ENCODE results near the gene MEDAG.
A peak's percentile ranks its signal among the peaks of the same experiment; 100 is the strongest.

The MEDAG gene

GRCh38 chr13:30923418-30923817, 17.3 kb downstream of the MEDAG start:
- DNase-seq, result no peak
- Histone ChIP-seq H3K79me2 (ENCODE audit: insufficient read depth, low read length) (no peaks in the 10 kb centered on the region), H3K4me1 (ENCODE audit: insufficient read depth, low read length) (no peaks in the 10 kb centered on the region), H2AFZ (ENCODE audit: low read depth, low read length) (no peak overlapping the region), H3K27me3 (ENCODE audit: insufficient read depth, low read length, poor library complexity) (peaks cover 37% of the 10 kb centered on the region), H3K9ac (ENCODE audit: low read depth, low read length) (no peak overlapping the region), H4K20me1 (ENCODE audit: insufficient read depth, low read length) (0 out of 2 replicates have a peak, but pooled peaks cover 3% of the 10 kb centered on the region), H3K4me2 (ENCODE audit: insufficient read depth, low read length) (no peak overlapping the region), H3K9me3 (ENCODE audit: insufficient read depth, low read length, severe bottlenecking) (no peaks in the 10 kb centered on the region), H3K27ac (ENCODE audit: low read length) (no peak overlapping the region), H3K36me3 (ENCODE audit: insufficient read depth, low read length) (no peaks in the 10 kb centered on the region), H3K4me3 (ENCODE audit: low read depth in 1 of 2, low read length in 2 of 2) (no peak overlapping the region)
- TF ChIP-seq, protein P1, sequence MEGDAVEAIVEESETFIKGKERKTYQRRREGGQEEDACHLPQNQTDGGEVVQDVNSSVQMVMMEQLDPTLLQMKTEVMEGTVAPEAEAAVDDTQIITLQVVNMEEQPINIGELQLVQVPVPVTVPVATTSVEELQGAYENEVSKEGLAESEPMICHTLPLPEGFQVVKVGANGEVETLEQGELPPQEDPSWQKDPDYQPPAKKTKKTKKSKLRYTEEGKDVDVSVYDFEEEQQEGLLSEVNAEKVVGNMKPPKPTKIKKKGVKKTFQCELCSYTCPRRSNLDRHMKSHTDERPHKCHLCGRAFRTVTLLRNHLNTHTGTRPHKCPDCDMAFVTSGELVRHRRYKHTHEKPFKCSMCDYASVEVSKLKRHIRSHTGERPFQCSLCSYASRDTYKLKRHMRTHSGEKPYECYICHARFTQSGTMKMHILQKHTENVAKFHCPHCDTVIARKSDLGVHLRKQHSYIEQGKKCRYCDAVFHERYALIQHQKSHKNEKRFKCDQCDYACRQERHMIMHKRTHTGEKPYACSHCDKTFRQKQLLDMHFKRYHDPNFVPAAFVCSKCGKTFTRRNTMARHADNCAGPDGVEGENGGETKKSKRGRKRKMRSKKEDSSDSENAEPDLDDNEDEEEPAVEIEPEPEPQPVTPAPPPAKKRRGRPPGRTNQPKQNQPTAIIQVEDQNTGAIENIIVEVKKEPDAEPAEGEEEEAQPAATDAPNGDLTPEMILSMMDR (IDR thresholded peaks at IDR 0.05; ENCODE audit: borderline replicate concordance, extremely low read depth, low read length, poor library complexity, severe bottlenecking), result no peak
- no peak for TF ChIP-seq EZH2 (IDR thresholded peaks at IDR 0.05; ENCODE audit: borderline replicate concordance, low read depth, low read length, severe bottlenecking)
- ATAC-seq (ENCODE audit: insufficient read depth, low read depth), result no peak

DNA sequence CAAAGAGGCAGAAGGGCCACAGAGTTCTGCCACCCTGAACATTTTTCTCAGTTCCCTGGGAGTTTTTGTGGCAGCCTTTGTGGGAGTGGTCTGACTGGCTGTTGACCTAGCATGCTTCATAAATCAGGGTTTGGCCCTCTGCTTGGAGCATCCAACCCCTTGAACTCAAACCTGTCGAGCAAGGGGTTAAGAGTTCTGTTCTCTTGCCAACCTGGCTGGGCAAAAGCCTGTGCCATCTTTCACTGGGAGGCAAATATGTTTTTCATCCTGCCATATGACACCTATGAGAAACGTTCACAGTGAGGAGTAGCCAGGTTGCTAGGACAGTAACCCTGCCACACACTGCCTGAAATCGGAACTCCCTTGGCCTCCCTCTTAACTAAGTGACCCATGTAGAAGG, 18.6 kb downstream of the MEDAG start:
- Histone ChIP-seq H3K27me3 (ENCODE audit: insufficient read depth, low read length, poor library complexity) (peaks cover 35% of the 10 kb centered on the region), H4K20me1 (ENCODE audit: insufficient read depth, low read length) (0 out of 2 replicates have a peak, but pooled peaks cover 3% of the 10 kb centered on the region), H3K36me3 (ENCODE audit: insufficient read depth, low read length) (no peaks in the 10 kb centered on the region), H2AFZ (ENCODE audit: low read depth, low read length) (no peak overlapping the region), H3K9ac (ENCODE audit: low read depth, low read length) (no peak overlapping the region), H3K4me3 (ENCODE audit: low read depth in 1 of 2, low read length in 2 of 2) (no peak overlapping the region), H3K4me2 (ENCODE audit: insufficient read depth, low read length) (no peak overlapping the region), H3K27ac (ENCODE audit: low read length) (no peak overlapping the region), H3K9me3 (ENCODE audit: insufficient read depth, low read length, severe bottlenecking) (no peaks in the 10 kb centered on the region), H3K4me1 (ENCODE audit: insufficient read depth, low read length) (no peaks in the 10 kb centered on the region), H3K79me2 (ENCODE audit: insufficient read depth, low read length) (no peaks in the 10 kb centered on the region)
- no peak for DNase-seq
- no peak for TF ChIP-seq EZH2 (IDR thresholded peaks at IDR 0.05; ENCODE audit: borderline replicate concordance, low read depth, low read length, severe bottlenecking)
- TF ChIP-seq, protein P1 (IDR thresholded peaks at IDR 0.05; ENCODE audit: borderline replicate concordance, extremely low read depth, low read length, poor library complexity, severe bottlenecking), result no peak
- no peak for ATAC-seq (ENCODE audit: insufficient read depth, low read depth)

DNA sequence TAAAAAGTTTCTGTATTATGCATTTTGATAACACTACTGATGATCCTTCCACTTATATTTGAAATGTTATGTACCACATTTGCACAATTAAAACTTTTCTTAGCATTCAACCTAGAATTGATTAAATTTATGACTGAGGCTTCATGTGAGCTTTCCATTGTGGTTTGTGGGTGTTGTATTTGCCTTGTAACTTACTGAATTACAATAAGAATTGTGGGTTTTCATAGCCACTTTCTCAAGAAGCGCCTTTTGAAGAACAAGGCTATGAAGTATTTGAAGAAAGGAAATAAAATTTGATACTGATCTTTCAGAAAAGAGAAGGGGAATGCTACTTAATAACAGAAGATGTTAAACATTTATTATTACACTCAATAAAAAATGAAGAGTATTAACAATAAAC, 19.4 kb downstream of the MEDAG start:
- Histone ChIP-seq H3K27me3 (ENCODE audit: insufficient read depth, low read length, poor library complexity) (peaks cover 37% of the 10 kb centered on the region), H2AFZ (ENCODE audit: low read depth, low read length) (no peak overlapping the region)
- peak; percentile 63; the same call in 1 of the 3 replicates for ATAC-seq (ENCODE audit: insufficient read depth, low read depth)

More for the DNA sequence above, 19.4 kb downstream of the MEDAG start:
- H3K9ac ChIP-seq (ENCODE audit: low read depth, low read length), result no peak overlapping the region
- no peak for TF ChIP-seq EZH2 (IDR thresholded peaks at IDR 0.05; ENCODE audit: borderline replicate concordance, low read depth, low read length, severe bottlenecking)
- TF ChIP-seq, protein P1 (IDR thresholded peaks at IDR 0.05; ENCODE audit: borderline replicate concordance, extremely low read depth, low read length, poor library complexity, severe bottlenecking), result no peak
- DNase-seq, result no peak
- H3K36me3 ChIP-seq (ENCODE audit: insufficient read depth, low read length), result no peaks in the 10 kb centered on the region
- H3K27ac ChIP-seq (ENCODE audit: low read length), result no peak overlapping the region
- H3K4me2 ChIP-seq (ENCODE audit: insufficient read depth, low read length), result no peak overlapping the region
- H3K4me1 ChIP-seq (ENCODE audit: insufficient read depth, low read length), result no peaks in the 10 kb centered on the region
- H3K4me3 ChIP-seq (ENCODE audit: low read depth in 1 of 2, low read length in 2 of 2), result no peak overlapping the region
- H4K20me1 ChIP-seq (ENCODE audit: insufficient read depth, low read length), result 0 out of 2 replicates have a peak, but pooled peaks cover 3% of the 10 kb centered on the region
- no peaks in the 10 kb centered on the region for H3K79me2 ChIP-seq (ENCODE audit: insufficient read depth, low read length)
- no peaks in the 10 kb centered on the region for H3K9me3 ChIP-seq (ENCODE audit: insufficient read depth, low read length, severe bottlenecking)
